GM19463 (cell line): ENCODE data around the gene ZNF571.
A peak's percentile ranks its signal among the peaks of the same experiment; 100 is the strongest.

ENCODE experiments used
- ATAC-seq: cut with Tn5 transposase; IDR thresholded peaks from one replicate; pipeline ENCODE4 v1.9.1; 2021; ENCODE audit warnings: mild to moderate bottlenecking, moderate library complexity; ENCODE audit not compliant: unreplicated experiment

Gene ZNF571

DNA sequence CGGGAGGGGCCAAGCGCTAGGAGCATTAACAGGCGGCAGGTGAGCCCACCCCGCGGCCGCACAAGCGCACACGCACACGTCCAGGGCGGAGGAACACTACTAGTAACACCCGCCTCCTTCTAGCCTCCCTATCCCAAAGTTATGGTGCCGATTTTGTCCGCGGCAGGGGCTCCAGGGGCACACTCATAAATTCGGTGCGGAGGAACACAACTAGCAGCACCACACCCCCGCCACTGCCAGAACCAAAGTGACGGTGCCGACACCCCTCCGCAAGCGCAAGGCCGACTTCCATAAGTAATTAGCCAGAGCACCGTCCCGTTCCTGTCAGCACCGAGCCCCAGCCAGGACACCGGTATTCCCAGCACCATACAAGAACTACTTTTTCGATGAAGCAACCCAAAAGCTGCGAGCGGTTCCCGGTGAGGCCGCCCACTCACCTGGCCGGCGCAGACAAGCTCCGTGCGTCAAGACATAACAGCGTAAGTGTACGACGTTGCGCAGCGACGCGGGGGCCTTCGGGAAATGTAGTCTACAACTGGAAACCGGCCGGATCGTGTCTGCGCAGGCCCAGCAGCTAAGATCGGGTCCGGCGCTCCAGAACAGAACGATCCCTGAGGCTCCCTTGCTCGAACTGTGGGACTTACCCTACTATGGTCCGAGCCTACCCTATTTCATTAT, at the start of gene ZNF571, which contains the start of gene ZNF540:
Gene ZNF571 (minus strand): TSS at position 489 of the 678 bp plus-strand sequence. CDS start 8,116 bp downstream, outside the sequence.
Gene ZNF540 (plus strand): TSS at position 573 of the 678 bp plus-strand sequence. CDS start 3,572 bp downstream, outside the sequence.
- ATAC-seq = peak; percentile 95

DNA sequence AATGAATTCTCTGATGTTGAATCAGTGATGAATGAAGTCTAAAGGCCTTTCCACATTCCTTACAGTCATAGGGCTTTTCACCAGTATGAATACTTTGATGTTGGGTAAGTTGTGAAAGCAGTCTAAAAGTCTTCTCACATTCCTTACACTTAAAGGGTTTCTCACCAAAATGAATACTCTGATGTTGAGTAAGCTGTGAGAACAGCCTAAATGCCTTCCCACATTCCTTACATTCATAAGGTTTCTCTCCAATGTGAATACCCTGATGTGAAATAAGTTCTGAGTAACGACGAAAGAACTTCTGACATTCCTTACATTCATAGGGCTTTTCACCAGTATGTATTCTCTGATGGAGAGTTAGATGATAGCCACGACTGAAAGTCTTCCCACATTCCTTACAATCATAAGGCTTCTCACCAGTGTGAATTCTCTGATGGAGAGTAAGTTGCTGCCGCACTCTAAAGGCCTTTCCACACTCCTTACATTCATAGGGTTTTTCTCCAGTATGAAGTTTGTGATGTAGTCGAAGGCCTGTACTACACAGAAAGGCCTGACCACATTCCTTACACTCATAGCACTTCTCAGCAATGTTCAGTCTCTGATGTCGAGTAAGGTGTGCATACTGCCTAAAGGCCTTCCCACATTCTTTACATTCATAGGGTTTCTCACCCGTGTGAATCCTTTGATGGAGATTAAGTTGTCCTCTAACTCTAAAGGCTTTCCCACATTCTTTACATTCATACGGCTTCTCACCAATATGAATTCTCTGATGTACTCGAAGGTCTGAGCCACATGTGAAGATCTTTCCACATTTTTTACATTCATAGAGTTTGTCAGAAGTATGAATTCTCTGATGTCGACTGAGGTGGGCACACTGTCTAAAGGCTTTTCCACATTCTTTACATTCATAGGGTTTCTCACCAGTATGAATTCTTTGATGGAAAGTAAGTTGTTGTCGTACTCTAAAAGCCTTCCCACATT, 40.8 kb upstream of the ZNF571 start:
- no peak for ATAC-seq

DNA sequence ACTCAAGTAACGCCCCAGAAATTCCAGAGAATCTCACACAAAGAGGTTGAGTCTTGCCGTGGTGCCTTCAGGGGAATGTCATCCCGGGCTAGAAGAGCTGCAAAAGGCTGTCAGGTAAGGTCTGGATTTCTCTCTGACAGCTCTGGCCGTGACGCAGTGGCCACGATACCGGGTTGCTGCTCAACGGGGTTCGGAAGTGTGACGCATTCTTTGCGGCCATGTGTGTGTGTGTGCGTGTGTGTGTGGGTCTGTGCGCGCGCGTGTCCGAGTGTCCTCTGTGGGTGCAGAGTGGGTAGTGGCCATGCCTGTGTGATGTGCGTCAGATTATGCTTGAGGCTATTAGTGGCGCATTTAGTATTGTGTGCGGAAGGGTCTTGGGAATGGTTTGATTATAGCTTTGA, 390 bp upstream of the ZNF571 start:
- ATAC-seq = peak; percentile 31

DNA sequence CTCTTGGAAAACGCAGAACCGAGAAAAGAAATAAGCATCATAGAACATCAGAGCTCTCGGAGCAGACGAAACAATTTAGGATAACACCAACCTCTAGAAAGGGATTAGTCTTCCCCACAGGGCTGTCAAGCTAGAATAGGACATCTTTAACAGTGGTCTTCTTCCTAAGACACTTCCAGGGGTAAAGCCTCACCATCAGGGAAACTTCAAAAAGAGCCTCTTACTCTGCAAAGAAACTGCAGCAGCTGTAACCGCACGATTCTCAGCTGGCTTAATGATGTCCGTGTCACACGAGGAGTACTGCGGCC, 642 bp downstream of the ZNF571 start:
- no peak for ATAC-seq

- no peak for ATAC-seq
Observed at GRCh38 chr19:37583340-37583739, 11.3 kb downstream of the ZNF571 start.

- no peak for ATAC-seq
Observed at GRCh38 chr19:37572203-37572602, 22.4 kb downstream of the ZNF571 start.

DNA sequence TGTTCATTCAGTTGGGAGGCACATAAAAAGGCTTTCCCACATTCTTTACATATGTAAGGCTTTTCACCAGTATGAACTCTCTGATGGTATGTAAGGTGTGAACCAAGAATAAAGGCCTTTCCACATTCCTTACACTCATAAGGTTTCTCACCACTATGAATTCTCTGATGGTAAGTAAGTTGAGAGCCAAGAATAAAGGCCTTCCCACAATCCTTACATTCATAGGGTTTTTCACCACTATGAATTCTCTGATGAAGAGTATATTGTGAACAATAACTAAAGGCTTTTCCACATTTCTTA, 29.3 kb downstream of the ZNF571 start:
- no peak for ATAC-seq

DNA sequence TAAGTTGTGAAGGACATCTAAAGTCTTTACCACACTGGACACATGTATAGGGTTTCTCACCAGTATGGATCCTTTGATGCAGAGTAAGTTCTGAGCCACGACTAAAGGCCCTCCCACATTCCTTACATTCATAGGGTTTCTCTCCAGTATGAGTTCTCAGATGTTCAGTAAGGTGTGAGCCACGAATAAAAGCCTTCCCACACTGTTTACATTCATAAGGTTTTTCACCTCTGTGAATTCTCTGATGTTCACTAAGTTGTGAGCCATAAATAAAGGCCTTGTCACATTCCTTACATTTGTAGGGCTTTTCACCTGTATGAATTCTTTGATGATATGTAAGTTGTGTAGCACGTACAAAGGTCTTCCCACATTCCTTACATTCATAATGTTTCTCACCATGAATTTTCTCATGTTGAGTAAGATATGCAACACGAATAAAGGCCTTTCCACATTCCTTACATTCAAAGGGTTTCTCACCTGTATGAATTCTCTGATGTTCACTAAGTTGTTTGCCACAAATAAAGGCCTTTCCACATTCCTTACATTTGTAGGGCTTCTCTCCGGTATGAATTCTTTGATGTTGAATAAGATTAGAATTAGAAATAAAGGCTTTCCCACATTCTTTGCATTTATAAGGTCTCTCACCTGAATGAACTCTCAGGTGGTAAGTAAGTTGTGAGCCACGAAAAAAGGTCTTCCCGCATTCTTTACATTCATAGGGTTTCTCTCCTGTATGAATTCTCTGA, 29.8 kb downstream of the ZNF571 start:
- ATAC-seq = no peak

DNA sequence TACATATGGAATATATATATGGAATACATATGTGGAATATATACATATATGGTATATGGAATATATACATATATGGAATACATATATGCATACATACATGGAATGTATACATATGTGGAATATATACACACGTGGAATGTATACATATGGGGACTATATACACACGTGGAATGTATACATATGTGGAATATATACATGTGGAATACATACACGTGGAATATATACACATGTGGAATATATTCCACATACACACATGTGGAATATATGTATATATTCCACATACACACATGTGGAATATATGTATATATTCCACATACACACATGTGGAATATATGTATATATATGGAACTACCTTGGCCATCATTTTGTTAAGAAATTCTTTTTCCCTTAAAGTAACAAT, 31.1 kb downstream of the ZNF571 start:
- no peak for ATAC-seq

DNA sequence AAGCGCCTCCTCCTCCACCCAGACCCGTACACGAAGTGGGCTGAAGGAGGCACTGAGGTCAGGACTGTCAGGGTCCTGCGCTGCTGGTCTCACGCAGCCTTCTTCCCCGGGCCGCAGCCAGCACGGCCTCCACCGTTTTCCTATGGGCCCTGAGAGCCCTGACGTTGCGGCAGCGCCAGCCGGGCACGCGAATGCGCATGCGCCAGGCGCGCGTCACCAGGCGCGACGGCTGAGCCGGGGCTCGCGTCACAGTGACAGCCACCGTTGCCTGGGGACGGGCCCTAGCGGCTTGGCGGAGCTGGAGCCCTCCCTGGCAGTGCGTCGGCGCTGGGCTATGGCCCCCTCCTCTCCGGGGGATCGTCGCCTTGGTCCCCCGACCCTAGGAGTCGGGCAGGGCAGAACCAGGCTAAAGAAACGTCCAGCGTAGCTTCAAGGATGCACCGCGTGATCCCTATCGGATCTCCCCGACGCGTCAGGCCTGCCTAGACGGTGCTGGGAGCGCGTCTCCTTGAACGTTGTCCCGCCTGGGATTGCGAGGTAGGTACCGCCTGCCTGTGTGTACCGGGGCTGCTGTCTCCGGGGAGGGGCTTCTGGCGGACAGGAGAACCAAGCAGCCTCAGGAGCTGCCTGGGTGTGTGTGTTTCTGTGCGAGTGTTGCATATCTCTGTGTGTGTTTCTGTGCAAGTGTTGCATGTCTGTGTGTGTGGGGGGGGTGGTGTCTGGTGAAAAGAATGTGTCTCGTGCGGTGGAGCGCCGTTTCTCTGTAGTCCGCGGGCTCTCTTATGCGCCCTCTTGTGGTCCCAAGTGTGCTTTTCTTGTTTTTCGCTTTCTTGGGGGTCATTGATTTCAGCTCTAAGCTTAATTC, 43.2 kb downstream of the ZNF571 start:
- no peak for ATAC-seq

GRCh38 chr19:37537391-37537947, 57.1 kb downstream of the ZNF571 start:
- no peak for ATAC-seq

GRCh38 chr19:37519890-37520289, 74.7 kb downstream of the ZNF571 start:
- no peak for ATAC-seq
